Measurements from ENCODE around the gene SRRT.
"Not testable (repeated sequence)": the region's sequence is repeated elsewhere in the genome, so short reads cannot be mapped to it uniquely, and the experiment has no call there.

SRRT gene

GRCh38 chr7:100874577-100875355 is at the start of gene SRRT:
SRRT (plus strand) TSS chr7:100875103; CDS start chr7:100875591, 488 bp downstream.
- peak; percentile 79 for DNase-seq

- no peak for DNase-seq
Observed at GRCh38 chr7:100825215-100825671, 49.7 kb upstream of the SRRT start.

GRCh38 chr7:100825751-100826513 is 49.0 kb upstream of the SRRT start:
- no peak for DNase-seq

GRCh38 chr7:100826514-100827329 is 48.2 kb upstream of the SRRT start:
- DNase-seq: no peak

- peak; percentile 55 for DNase-seq
Observed at GRCh38 chr7:100827330-100828226, 47.3 kb upstream of the SRRT start, which contains the start of gene EPHB4. EPHB4 (minus strand) TSS chr7:100827523; CDS start chr7:100827030, 493 bp downstream.

- no peak for DNase-seq
Observed at GRCh38 chr7:100829150-100829716, 45.7 kb upstream of the SRRT start.

GRCh38 chr7:100830396-100830795 is 44.5 kb upstream of the SRRT start:
- no peak for DNase-seq

- no peak for DNase-seq
Observed at GRCh38 chr7:100832281-100832633, 42.6 kb upstream of the SRRT start.

- no peak for DNase-seq
Observed at GRCh38 chr7:100835903-100836811, 38.7 kb upstream of the SRRT start.

- DNase-seq: no peak
Observed at GRCh38 chr7:100836812-100837098, 38.1 kb upstream of the SRRT start.

GRCh38 chr7:100837099-100837836 is 37.6 kb upstream of the SRRT start:
- no peak for DNase-seq

- no peak for DNase-seq
Observed at GRCh38 chr7:100839361-100839760, 35.5 kb upstream of the SRRT start.

- DNase-seq: no peak
Observed at GRCh38 chr7:100840470-100841100, 34.3 kb upstream of the SRRT start.

- DNase-seq: no peak
Observed at GRCh38 chr7:100847360-100847759, 27.5 kb upstream of the SRRT start.

- DNase-seq: peak; percentile 91
Observed at GRCh38 chr7:100852048-100852872, 22.6 kb upstream of the SRRT start, which contains the start of gene SLC12A9. SLC12A9 (plus strand) TSS chr7:100852713; CDS start chr7:100854198, 1,485 bp downstream.

GRCh38 chr7:100854146-100854895 is 20.6 kb upstream of the SRRT start:
- no peak for DNase-seq

- not testable (repeated sequence) for DNase-seq
Observed at GRCh38 chr7:100854899-100855298, 20.0 kb upstream of the SRRT start.

GRCh38 chr7:100855515-100855914 is 19.4 kb upstream of the SRRT start:
- DNase-seq: no peak
